Cardiac fibroblast (primary cell): ENCODE data around the gene ANKRD44.
A peak's percentile ranks its signal among the peaks of the same experiment; 100 is the strongest.

Source experiments
- DNase-seq, 2 donors: peaks; one replicate each; pipeline versions ENCODE4 v3.0.0 to v3.0.0-alpha.2; 2010; ENCODE audit warnings: low read depth in 2 of 2
- H3K4me3 ChIP-seq, 2 donors: replicated peaks in 1 of 2; 1 replicate in 1 of 2; 2 replicates in 1 of 2; pipeline ENCODE4 v1.5.1; 2011; ENCODE audit warnings: low read depth in 2 of 2, low read length in 2 of 2, mild to moderate bottlenecking in 2 of 2, moderate library complexity in 1 of 2
- CTCF ChIP-seq: IDR thresholded peaks from one replicate; pipeline ENCODE4 v1.5.1; 2011; ENCODE audit warnings: low read depth, mild to moderate bottlenecking, low read length, inconsistent platforms

ANKRD44 gene

GRCh38 chr2:197232010-197232409, 78.6 kb downstream of the ANKRD44 start:
- TF ChIP-seq CTCF = no peak
- no peak for DNase-seq
- H3K4me3 ChIP-seq = no peak overlapping the region

GRCh38 chr2:197229509-197230443, 80.8 kb downstream of the ANKRD44 start:
- DNase-seq = peak; percentile 31 to 71
- H3K4me3 ChIP-seq = no peak overlapping the region
- TF ChIP-seq CTCF = no peak

- no peak overlapping the region for H3K4me3 ChIP-seq
- DNase-seq = no peak
- TF ChIP-seq CTCF = no peak
These were observed 87.1 kb downstream of the ANKRD44 start for GRCh38 chr2:197223451-197223850.

GRCh38 chr2:197219636-197220035, 90.9 kb downstream of the ANKRD44 start:
- no peak for TF ChIP-seq CTCF
- H3K4me3 ChIP-seq = no peak overlapping the region
- peak; percentile 64 to 75 for DNase-seq

- TF ChIP-seq CTCF = no peak
- H3K4me3 ChIP-seq = no peak overlapping the region
- no peak for DNase-seq
These were observed 93.0 kb downstream of the ANKRD44 start for GRCh38 chr2:197217541-197217940.

- DNase-seq = peak; percentile 28 to 42
- no peak for TF ChIP-seq CTCF
- no peak overlapping the region for H3K4me3 ChIP-seq
These were observed 94.1 kb downstream of the ANKRD44 start for GRCh38 chr2:197216361-197216979.
